ENCODE data around the gene CD6. TPM values are rescaled to one million over a fixed set of nuclear protein-coding genes. Genes with fewer than 3 reads are reported as not detected.

The CD6 gene
- total and polyA plus RNA-seq, 2 of the 8 experiments (the other 6 are each of a cell fraction or from before 2014, with no cell fraction given) = 0.03 TPM; not detected in 1

GRCh38 chr11:60966890-60967289 lies 4.6 kb upstream of the CD6 start (continued):
- no peak for TF ChIP-seq CHD7 (IDR thresholded peaks at IDR 0.05; ENCODE audit: insufficient replicate concordance, low read length)
- no peak for TF ChIP-seq NANOG (IDR thresholded peaks at IDR 0.05; ENCODE audit: insufficient read depth, low read depth, low read length, poor library complexity, severe bottlenecking)
- no peak for TF ChIP-seq MAFK (IDR thresholded peaks at IDR 0.05; ENCODE audit: low read depth, low read length)

Measured in H1 (cell line).